ENCODE measurements around the gene CHD6.

GRCh38 chr20:41362748-41363140 is 255.4 kb downstream of the CHD6 start:
- TF ChIP-seq CTCF (IDR thresholded peaks at IDR 0.05) = no peak
- no peak for TF ChIP-seq POLR2A (IDR thresholded peaks at IDR 0.05)

Measured in adrenal gland (tissue), 5 donors.